Neuronal stem cell (in vitro differentiated cells): ENCODE data around the gene HJV.

Experiments
- DNase-seq: peaks from one replicate; pipeline ENCODE4 v3.0.0-alpha.2; 2013; ENCODE audit warnings: low spot score
- H2AFZ ChIP-seq: one replicate; pipeline ENCODE4 v1.6.1; 2013; ENCODE audit warnings: mild to moderate bottlenecking, low read length, inconsistent platforms
- H2AK5ac ChIP-seq: 2 replicates; pipeline ENCODE4 v1.6.1; 2013; ENCODE audit warnings: low read depth, mild to moderate bottlenecking, inconsistent platforms, low read length, moderate library complexity, mixed read lengths
- H2BK120ac ChIP-seq: 2 replicates; pipeline ENCODE4 v1.6.1; 2013; ENCODE audit warnings: low read depth, mild to moderate bottlenecking, inconsistent platforms, low read length, moderate library complexity, mixed read lengths
- H2BK12ac ChIP-seq: one replicate; pipeline ENCODE4 v1.6.1; 2013; ENCODE audit warnings: low read length, inconsistent platforms
- H2BK15ac ChIP-seq: 2 replicates; pipeline ENCODE4 v1.6.1; 2013; ENCODE audit warnings: mild to moderate bottlenecking, low read length, inconsistent platforms, mixed read lengths
- H2BK5ac ChIP-seq: one replicate; pipeline ENCODE4 v1.6.1; 2013; ENCODE audit warnings: inconsistent platforms, mild to moderate bottlenecking, low read length, moderate library complexity
- H3K14ac ChIP-seq: one replicate; pipeline ENCODE4 v1.6.1; 2013; ENCODE audit warnings: low read length, inconsistent platforms
- H3K18ac ChIP-seq: 2 replicates; pipeline ENCODE4 v1.6.1; 2013; ENCODE audit warnings: low read length, inconsistent platforms
- H3K23ac ChIP-seq: 2 replicates; pipeline ENCODE4 v1.6.1; 2013; ENCODE audit warnings: low read depth, mild to moderate bottlenecking, mixed read lengths, low read length, inconsistent platforms; ENCODE audit not compliant: poor library complexity
- H3K27ac ChIP-seq: replicated peaks from 3 replicates; pipeline ENCODE4 v1.5.1; 2013; ENCODE audit warnings: low read length, inconsistent platforms
- H3K27me3 ChIP-seq, 3 experiments: 2 replicates each; pipeline ENCODE4 v1.6.1; 2013; ENCODE audit warnings: low read length in 3 of 3, mild to moderate bottlenecking in 2 of 3, inconsistent platforms in 1 of 3, low read depth in 1 of 3, mixed read lengths in 1 of 3, moderate library complexity in 1 of 3; ENCODE audit not compliant: control insufficient read depth in 3 of 3, insufficient read depth in 3 of 3
- H3K36me3 ChIP-seq, 2 donors: replicated peaks in 1 of 2; 2 replicates each; pipeline ENCODE4 v1.6.1; 2013; ENCODE audit warnings: low read length in 2 of 2; ENCODE audit not compliant: control insufficient read depth in 2 of 2, insufficient read depth in 2 of 2
- H3K4ac ChIP-seq: 2 replicates; pipeline ENCODE4 v1.6.1; 2013; ENCODE audit warnings: inconsistent platforms, mild to moderate bottlenecking, low read length, moderate library complexity
- H3K4me1 ChIP-seq, 2 donors: 1 replicate in 1 of 2; 2 replicates in 1 of 2; pipeline ENCODE4 v1.6.1; 2013; ENCODE audit warnings: low read length in 2 of 2, low read depth in 1 of 2; ENCODE audit not compliant: control insufficient read depth in 2 of 2, insufficient read depth in 1 of 2
- H3K4me2 ChIP-seq: one replicate; pipeline ENCODE4 v1.6.1; 2013; ENCODE audit warnings: mild to moderate bottlenecking, low read length, inconsistent platforms; ENCODE audit not compliant: insufficient read depth, poor library complexity, severe bottlenecking
- H3K4me3 ChIP-seq, 2 donors: 2 replicates each; pipeline ENCODE4 v1.5.1; 2013; ENCODE audit warnings: low read length in 2 of 2, mild to moderate bottlenecking in 2 of 2, inconsistent platforms in 1 of 2, moderate library complexity in 1 of 2
- H3K79me1 ChIP-seq: one replicate; pipeline ENCODE4 v1.6.1; 2013; ENCODE audit warnings: low read depth, mild to moderate bottlenecking, inconsistent platforms, low read length, moderate library complexity
- H3K9ac ChIP-seq: one replicate; pipeline ENCODE4 v1.6.1; 2013; ENCODE audit warnings: mild to moderate bottlenecking, low read depth, low read length, inconsistent platforms; ENCODE audit not compliant: poor library complexity
- H3K9me3 ChIP-seq, 2 donors: replicated peaks in 1 of 2; 2 replicates each; pipeline versions ENCODE3 to v1.6.1; 2013; ENCODE audit warnings: low read length in 2 of 2, mild to moderate bottlenecking in 2 of 2, inconsistent platforms in 1 of 2, low read depth in 1 of 2, mixed read lengths in 1 of 2, moderate library complexity in 1 of 2; ENCODE audit not compliant: control insufficient read depth in 2 of 2, insufficient read depth in 1 of 2
- H4K8ac ChIP-seq: one replicate; pipeline ENCODE4 v1.6.1; 2013; ENCODE audit warnings: low read depth, mild to moderate bottlenecking, inconsistent platforms, low read length, moderate library complexity
- H4K91ac ChIP-seq: one replicate; pipeline ENCODE4 v1.6.1; 2013; ENCODE audit warnings: low read length, low read depth, mild to moderate bottlenecking, inconsistent platforms; ENCODE audit not compliant: poor library complexity
- WGBS, 2 donors: extraction: QIAGEN DNeasy Blood & Tissue Kit; methylation state at CpG; one replicate each; pipeline ENCODE4 v1.1.7; 2013; ENCODE audit warnings: missing lambda C conversion rate in 2 of 2, mixed read lengths in 1 of 2; ENCODE audit not compliant: insufficient read length in 2 of 2, insufficient replicate concordance in 1 of 2; ENCODE audit errors: extremely low coverage in 2 of 2; 5-methylcytosine and 5-hydroxymethylcytosine counted together

HJV gene

GRCh38 chr1:145987926-145988325 is 33.6 kb downstream of the HJV start:
- WGBS, 2 donors: no CpG with 5 or more reads among the region's 1 CpG
- Histone ChIP-seq H3K4me2 (no peak overlapping the region), H2BK15ac (no peak overlapping the region), H3K9me3 (peaks cover 0 to under 1% of the 10 kb centered on the region in 2 donors), H4K8ac (no peak overlapping the region), H3K18ac (no peak overlapping the region), H3K27ac (no peak overlapping the region), H2BK5ac (no peak overlapping the region), H4K91ac (no peak overlapping the region), H2AFZ (no peak overlapping the region), H3K27me3 (no peaks in the 10 kb centered on the region), H3K23ac (no peak overlapping the region), H2BK120ac (no peak overlapping the region), H3K4me3 (no peak overlapping the region), H2AK5ac (no peak overlapping the region), H3K79me1 (no peaks in the 10 kb centered on the region), H3K4me1 (peaks cover 7 to 22% of the 10 kb centered on the region in 2 donors), H3K4ac (no peak overlapping the region), H3K36me3 (peaks cover 3 to 14% of the 10 kb centered on the region in 2 donors), H3K14ac (no peak overlapping the region), H3K9ac (no peak overlapping the region), H2BK12ac (no peak overlapping the region)
- no peak for DNase-seq

- Histone ChIP-seq H3K36me3 (peaks cover 0 to under 1% of the 10 kb centered on the region in 2 donors), H3K23ac (no peak overlapping the region), H3K4me3 (no peak overlapping the region), H2BK15ac (no peak overlapping the region), H3K4me2 (no peak overlapping the region), H2AK5ac (no peak overlapping the region), H4K91ac (no peak overlapping the region), H3K4me1 (peaks cover 7 to 16% of the 10 kb centered on the region in 2 donors), H2BK120ac (no peak overlapping the region), H3K27ac (no peak overlapping the region), H2BK5ac (no peak overlapping the region), H2AFZ (no peak overlapping the region), H2BK12ac (no peak overlapping the region), H3K79me1 (no peaks in the 10 kb centered on the region), H3K14ac (no peak overlapping the region), H3K18ac (no peak overlapping the region), H3K4ac (no peak overlapping the region), H3K9me3 (no peaks in the 10 kb centered on the region), H4K8ac (no peak overlapping the region), H3K9ac (no peak overlapping the region), H3K27me3 (no peaks in the 10 kb centered on the region)
- no peak for DNase-seq
- WGBS, 2 donors: no CpG with 5 or more reads among the region's 6 CpGs
These were observed 35.0 kb downstream of the HJV start for GRCh38 chr1:145986551-145986950.

GRCh38 chr1:145985502-145986439 is 35.8 kb downstream of the HJV start:
- no CpG with 5 or more reads among the region's 15 CpGs for WGBS, 2 donors
- H3K4me3 ChIP-seq: no peak overlapping the region

GRCh38 chr1:145985129-145985501 is 36.4 kb downstream of the HJV start:
- H2AK5ac ChIP-seq: no peak overlapping the region
- no peak overlapping the region for H3K4ac ChIP-seq
- H3K18ac ChIP-seq: no peak overlapping the region
- H3K4me1 ChIP-seq: peaks cover 7 to 22% of the 10 kb centered on the region in 2 donors
- no peak overlapping the region for H2BK15ac ChIP-seq
- WGBS, 2 donors: no CpG with 5 or more reads among the region's 2 CpGs
- H3K23ac ChIP-seq: no peak overlapping the region
- H2BK5ac ChIP-seq: no peak overlapping the region
- no peaks in the 10 kb centered on the region for H3K27me3 ChIP-seq
- no peak overlapping the region for H3K9ac ChIP-seq
- no peak overlapping the region for H3K4me3 ChIP-seq
- peak overlapping the region; percentile 64 for H2AFZ ChIP-seq
- H3K9me3 ChIP-seq: no peaks in the 10 kb centered on the region
- no peak overlapping the region for H2BK12ac ChIP-seq
- H3K36me3 ChIP-seq: no peaks in the 10 kb centered on the region
- H3K27ac ChIP-seq: no peak overlapping the region
- H4K91ac ChIP-seq: no peak overlapping the region
- no peak overlapping the region for H3K14ac ChIP-seq
- no peak overlapping the region for H3K4me2 ChIP-seq
- no peaks in the 10 kb centered on the region for H3K79me1 ChIP-seq
- no peak for DNase-seq
- no peak overlapping the region for H2BK120ac ChIP-seq
- H4K8ac ChIP-seq: no peak overlapping the region

More at GRCh38 chr1:145985502-145986439, 35.8 kb downstream of the HJV start:
- DNase-seq: no peak
- no peak overlapping the region for H3K4me2 ChIP-seq
- no peak overlapping the region for H4K91ac ChIP-seq
- H3K14ac ChIP-seq: no peak overlapping the region
- H3K4ac ChIP-seq: no peak overlapping the region
- H3K9ac ChIP-seq: no peak overlapping the region
- no peak overlapping the region for H2BK15ac ChIP-seq
- H3K36me3 ChIP-seq: no peaks in the 10 kb centered on the region
- H3K27ac ChIP-seq: no peak overlapping the region
- H2AFZ ChIP-seq: peak overlapping the region; percentile 64
- peaks cover 7 to 16% of the 10 kb centered on the region in 2 donors for H3K4me1 ChIP-seq
- H4K8ac ChIP-seq: no peak overlapping the region
- no peaks in the 10 kb centered on the region for H3K79me1 ChIP-seq
- H2BK120ac ChIP-seq: no peak overlapping the region
- no peak overlapping the region for H2BK12ac ChIP-seq
- no peak overlapping the region for H2BK5ac ChIP-seq
- no peaks in the 10 kb centered on the region for H3K27me3 ChIP-seq
- H2AK5ac ChIP-seq: no peak overlapping the region
- no peaks in the 10 kb centered on the region for H3K9me3 ChIP-seq
- no peak overlapping the region for H3K23ac ChIP-seq
- no peak overlapping the region for H3K18ac ChIP-seq
